Muscle of back (tissue), 13 donors: ENCODE measurements around the gene B4GALT5. TPM values are rescaled to one million over a fixed set of nuclear protein-coding genes. Genes with fewer than 3 reads are reported as not detected.
A peak's percentile ranks its signal among the peaks of the same experiment; 100 is the strongest.
"Not testable (repeated sequence)": the region's sequence is repeated elsewhere in the genome, so short reads cannot be mapped to it uniquely, and the experiment has no call there.

Experiments
- DNase-seq, 3 donors: peaks; one replicate each; pipeline versions ENCODE4 v3.0.0 to v3.0.0-alpha.2; 2013
- long read RNA-seq, 9 donors: transcript quantifications; one replicate each; lab custom pipeline, GENCODE V29; 2026
- polyA plus RNA-seq, 10 donors: library from polyadenylated mRNA; unstranded; fragments of 120-200 nt; gene quantifications; one replicate each; pipeline ENCODE4 v1.2.1, GENCODE V29; 2013; ENCODE audit not compliant: insufficient read length in 10 of 10

Gene B4GALT5, protein sequence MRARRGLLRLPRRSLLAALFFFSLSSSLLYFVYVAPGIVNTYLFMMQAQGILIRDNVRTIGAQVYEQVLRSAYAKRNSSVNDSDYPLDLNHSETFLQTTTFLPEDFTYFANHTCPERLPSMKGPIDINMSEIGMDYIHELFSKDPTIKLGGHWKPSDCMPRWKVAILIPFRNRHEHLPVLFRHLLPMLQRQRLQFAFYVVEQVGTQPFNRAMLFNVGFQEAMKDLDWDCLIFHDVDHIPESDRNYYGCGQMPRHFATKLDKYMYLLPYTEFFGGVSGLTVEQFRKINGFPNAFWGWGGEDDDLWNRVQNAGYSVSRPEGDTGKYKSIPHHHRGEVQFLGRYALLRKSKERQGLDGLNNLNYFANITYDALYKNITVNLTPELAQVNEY
- 10 to 100 TPM; 31.7 to 40.5 (median 34.7) TPM for polyA plus RNA-seq
- long read RNA-seq, donor 1, full-length matches to known transcripts = 2 of 2 reads
- long read RNA-seq, donor 1, partial matches to known transcripts = 0 of 2 reads
- long read RNA-seq, donor 1, other reads (novel, unspliced or antisense) = 0 of 2 reads
- long read RNA-seq, donor 2, full-length matches to known transcripts = 6 of 6 reads
- long read RNA-seq, donor 2, partial matches to known transcripts = 0 of 6 reads
- long read RNA-seq, donor 2, other reads (novel, unspliced or antisense) = 0 of 6 reads
- long read RNA-seq, donor 3 = 0 reads
- long read RNA-seq, donor 4, full-length matches to known transcripts = 6 of 6 reads
- long read RNA-seq, donor 4, partial matches to known transcripts = 0 of 6 reads
- long read RNA-seq, donor 4, other reads (novel, unspliced or antisense) = 0 of 6 reads
- long read RNA-seq, donor 5, full-length matches to known transcripts = 4 of 10 reads
- long read RNA-seq, donor 5, partial matches to known transcripts = 6 of 10 reads
- long read RNA-seq, donor 5, other reads (novel, unspliced or antisense) = 0 of 10 reads
- long read RNA-seq, donor 6, full-length matches to known transcripts = 1 of 1 reads
- long read RNA-seq, donor 6, partial matches to known transcripts = 0 of 1 reads
- long read RNA-seq, donor 6, other reads (novel, unspliced or antisense) = 0 of 1 reads
- long read RNA-seq, donor 7, full-length matches to known transcripts = 4 of 4 reads
- long read RNA-seq, donor 7, partial matches to known transcripts = 0 of 4 reads
- long read RNA-seq, donor 7, other reads (novel, unspliced or antisense) = 0 of 4 reads
- long read RNA-seq, donor 8, full-length matches to known transcripts = 3 of 3 reads
- long read RNA-seq, donor 8, partial matches to known transcripts = 0 of 3 reads
- long read RNA-seq, donor 8, other reads (novel, unspliced or antisense) = 0 of 3 reads
- long read RNA-seq, donor 9, full-length matches to known transcripts = 1 of 1 reads
- long read RNA-seq, donor 9, partial matches to known transcripts = 0 of 1 reads
- long read RNA-seq, donor 9, other reads (novel, unspliced or antisense) = 0 of 1 reads

DNA sequence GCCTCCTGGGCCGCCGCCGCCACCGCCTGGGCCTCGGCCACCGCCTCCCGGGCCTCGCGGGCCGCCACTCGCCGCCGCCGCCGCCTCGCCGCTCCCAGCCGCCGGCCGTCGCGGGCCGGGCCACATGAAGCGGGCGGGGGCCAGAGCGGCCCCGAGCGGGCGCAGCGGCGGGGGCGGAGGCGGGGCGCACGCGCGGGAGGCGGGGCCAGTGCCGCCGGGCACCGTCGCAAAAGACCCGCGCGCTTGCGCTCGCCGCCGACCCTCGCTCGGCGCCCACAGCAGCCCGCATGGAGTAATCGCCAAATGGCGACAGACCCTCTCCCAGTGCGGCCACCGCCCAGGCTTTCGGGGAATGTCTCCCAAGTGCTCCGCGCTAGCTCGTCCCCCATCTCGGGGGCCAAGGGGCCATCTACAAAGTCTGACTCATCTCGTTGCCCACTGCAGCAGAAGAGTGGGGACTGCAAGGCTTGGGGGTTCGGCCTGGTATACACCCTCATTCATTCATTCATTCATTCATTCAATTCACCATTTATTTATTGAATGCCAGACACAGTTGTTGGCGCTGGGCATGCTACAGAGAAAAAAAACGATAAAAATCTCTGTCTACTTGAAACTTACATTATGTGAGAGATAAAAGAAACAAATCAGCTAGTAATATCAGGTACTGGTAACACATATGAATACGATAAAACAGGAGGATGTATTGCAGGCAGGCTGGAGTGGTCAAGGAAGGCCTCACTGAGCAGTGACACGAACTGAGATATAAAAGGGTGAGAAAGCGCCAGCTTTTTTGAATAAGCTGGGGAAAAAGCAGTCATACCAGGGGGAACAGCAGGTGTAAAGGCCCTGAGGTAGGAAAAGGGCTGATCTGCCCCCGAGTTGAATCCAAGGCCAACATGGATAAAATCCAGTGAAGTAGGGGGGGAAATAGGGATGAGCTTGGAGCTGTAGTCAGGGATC lies at the start of gene B4GALT5:
Gene B4GALT5 (minus strand): TSS at position 126 of the 960 bp plus-strand sequence. CDS start 188 bp downstream, outside the sequence.
- DNase-seq = peak; percentile 82 to 92 (median 87)

DNA sequence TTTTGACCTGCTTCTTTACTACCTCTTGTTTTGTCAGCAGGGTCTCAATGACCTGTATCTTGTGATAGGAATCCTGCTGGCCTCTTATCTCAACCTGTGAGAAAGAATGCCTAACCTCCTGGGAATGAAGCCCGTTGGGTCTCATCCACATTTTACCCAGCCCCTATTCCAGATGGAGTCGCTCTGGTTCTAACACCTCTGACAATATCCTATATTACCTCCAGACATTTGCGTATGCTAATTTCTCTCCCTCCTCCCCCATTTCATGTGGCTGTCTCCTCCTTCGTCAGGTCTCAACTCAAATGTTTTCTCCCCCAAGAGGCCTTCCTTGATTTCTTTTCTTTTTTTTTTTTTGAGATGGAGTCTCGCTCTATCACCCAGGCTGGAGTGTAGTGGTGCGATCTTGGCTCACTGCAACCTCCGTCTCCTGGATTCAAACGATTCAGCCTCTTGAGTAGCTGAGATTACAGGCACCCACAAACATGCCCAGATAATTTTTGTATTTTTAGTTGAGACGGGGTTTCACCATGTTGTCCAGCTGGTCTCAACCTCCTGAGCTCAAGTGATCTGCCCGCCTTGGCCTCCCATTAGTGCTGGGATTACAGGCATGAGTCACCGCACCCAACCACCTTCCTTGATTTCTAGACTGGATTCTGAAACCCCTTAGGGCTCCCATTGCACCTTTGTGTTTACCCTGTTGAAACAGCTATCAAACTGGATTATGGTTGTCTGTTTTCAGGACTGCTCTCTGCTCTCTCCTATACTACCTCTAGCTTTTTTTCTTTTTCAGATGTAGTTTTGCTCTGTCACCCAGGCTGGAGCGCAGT lies 49.5 kb upstream of the B4GALT5 start:
- no peak for DNase-seq

DNA sequence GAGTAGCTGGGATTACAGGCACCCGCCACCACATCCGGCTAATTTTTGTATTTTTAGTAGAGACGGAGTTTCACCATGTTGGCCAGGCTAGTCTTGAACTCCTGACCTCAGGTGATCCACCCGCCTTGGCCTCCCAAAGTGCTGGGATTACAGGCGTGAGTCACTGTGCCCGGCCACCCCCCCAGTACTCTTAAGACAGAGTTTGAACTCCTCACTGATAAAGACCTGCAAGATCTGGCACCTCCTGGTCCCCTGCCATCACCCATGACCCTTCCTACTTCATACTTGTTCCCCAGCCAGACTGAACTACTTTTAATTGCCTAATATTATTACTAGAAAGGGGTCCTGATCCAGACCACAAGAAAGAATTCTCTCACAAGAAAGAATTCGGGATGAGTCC lies 48.2 kb upstream of the B4GALT5 start:
- DNase-seq = not testable (repeated sequence)

DNA sequence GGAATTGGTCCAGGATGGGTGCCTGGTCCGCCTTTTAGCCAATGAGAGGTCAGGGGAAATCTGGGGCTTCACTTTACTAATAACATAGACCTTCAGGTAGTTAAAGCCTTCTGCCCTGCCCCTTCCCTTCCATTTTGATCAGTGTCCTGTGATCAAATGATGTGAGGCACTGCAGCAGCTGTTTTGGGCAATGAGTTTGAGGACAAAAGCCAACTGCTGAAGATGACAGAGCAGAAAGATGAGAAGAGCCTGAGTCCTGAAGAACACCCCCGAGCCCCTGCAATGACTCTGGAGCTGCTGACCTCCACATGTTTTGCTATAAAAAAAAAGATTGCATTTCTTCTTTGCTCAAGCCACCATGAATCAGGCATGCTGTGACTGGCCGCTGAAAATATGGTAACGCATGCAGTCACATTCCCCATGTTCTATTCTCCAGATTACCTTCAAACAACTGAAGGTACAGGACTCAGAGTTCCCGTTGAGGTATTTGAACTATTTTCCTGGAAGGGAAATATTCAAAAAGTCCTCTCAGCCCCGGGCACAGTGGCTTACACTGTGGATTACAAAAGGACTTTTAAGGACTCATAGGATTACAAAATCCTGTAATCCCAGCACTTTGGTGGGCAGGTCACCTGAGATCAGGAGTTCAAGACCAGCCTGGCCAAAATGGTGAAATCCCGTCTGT lies 45.7 kb upstream of the B4GALT5 start:
- no peak for DNase-seq

DNA sequence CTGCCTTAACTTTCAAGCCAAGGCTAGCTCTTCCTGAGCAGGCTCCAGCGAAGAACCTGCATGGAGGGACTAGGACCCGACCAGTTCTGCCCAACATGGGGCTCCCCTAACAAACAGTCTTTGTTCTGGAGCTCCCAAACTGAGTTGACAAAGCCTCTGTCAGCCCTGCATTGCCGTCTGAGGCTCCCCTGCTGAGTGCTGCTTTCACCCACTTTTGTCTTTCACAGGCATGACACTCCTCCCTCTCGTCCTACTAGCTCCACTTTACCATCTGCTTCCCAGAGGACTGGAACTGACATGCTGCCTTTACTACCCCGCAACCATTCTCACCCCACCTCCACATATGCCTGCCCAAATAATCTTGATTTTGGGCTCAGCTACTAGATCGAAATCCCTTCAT lies 45.1 kb upstream of the B4GALT5 start:
- no peak for DNase-seq

DNA sequence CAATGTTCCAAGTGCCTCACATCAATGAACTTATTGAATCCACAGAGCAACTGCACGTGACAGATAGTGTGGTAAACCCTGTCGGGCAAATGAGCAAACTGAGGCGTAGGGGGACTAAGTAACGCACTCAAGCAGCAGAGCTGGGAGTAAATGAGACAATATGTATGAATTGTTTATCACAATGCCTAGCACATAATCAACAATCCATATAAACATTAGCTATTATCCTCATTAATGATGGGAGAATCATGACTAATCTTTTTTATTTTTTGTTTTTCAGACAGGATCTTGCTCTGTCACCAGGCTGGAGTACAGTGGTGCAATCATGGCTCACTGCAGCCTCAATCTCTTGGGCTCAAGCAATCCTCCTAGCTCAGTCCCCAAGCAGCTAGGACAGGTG lies 43.9 kb upstream of the B4GALT5 start:
- DNase-seq = no peak

DNA sequence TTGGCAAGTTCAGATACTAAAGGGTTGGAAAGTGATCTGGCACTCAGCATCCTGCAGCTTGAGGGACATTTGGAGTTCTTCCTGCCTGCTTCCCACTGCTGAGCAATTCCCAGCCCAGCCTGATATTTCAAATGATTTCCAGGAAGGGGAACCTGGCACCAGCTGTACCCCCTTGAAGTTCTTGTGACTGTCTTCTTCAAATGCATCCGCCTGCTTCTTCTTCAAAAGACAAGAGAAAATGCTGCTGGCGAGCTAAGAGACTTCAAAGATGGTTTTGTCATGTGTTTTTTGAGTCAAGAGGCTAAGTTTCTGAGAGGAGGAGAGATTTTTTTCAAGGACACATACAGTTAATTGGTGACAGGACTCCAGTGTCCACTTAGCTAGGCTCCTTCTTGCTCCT lies 42.6 kb upstream of the B4GALT5 start:
- no peak for DNase-seq

DNA sequence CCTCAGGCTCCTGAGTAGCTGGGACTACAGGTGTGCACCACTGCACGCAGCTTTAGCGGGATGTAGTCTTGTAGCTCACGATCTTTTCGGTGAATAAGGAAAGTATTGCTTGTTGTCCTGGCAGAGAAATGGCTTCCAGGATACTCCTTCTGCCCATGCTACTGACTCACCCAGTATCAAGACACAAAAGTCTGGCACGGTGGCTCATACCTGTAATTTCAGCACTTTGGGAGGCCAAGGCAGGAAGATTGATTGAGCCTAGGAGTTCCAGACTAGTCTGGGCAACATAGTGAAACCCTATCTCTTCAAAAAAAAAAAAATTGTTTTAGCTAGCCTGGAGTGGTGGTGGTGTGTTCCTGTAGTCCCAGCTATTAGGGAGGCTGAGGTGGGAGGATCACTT lies 40.9 kb upstream of the B4GALT5 start:
- no peak for DNase-seq

DNA sequence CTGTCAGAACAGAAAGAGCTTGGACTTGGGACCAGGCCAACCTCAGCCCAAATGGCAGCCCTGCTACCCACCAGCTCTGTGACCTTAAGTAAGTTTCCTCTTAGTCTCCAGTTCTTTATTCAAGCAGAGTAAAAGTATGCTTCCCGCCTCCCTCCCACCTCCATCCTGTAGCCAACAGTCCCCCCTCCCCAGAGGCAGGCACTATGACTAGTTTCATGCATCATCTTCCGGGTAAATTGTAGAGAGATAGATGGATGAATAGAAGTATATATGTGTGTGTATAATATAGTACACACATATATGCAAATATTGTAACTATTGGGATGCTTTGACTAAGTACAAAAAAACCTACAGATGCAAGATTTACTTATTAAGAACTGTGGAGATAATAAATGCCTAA lies 39.5 kb upstream of the B4GALT5 start:
- peak in 1 of 3 donors; percentile 32 for DNase-seq

DNA sequence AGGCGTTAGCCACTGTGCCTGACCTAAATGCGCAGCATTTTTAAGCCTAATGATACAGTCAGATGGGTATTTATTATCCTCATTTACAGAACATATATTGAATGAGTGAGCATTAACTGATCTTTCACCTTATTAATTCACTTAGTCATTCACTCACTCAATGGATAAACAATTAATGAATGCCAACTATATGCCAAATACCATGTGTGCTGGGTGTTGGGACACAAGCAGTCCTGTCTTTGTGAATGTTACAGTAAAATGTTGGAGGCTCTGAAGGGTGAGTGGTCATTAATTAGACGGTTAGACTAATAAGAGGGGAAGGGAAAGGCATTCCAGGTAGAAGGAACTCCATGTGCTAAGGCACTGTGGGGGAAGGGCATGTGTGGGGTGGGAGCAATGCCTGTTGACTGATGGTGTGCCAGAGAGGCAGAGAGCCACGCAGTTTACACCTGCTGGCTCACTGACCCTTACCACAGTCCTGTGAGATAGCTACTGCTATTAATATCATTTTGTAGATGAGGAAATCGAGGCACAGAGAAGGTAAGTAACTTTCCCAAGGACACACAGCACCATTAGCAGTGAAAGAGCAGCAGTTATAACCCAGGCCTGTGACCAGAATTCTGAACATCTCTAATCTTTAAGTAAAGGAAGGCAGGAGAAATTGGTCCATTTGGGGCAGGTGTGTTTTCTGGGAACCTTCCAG lies 38.7 kb upstream of the B4GALT5 start:
- DNase-seq = no peak

DNA sequence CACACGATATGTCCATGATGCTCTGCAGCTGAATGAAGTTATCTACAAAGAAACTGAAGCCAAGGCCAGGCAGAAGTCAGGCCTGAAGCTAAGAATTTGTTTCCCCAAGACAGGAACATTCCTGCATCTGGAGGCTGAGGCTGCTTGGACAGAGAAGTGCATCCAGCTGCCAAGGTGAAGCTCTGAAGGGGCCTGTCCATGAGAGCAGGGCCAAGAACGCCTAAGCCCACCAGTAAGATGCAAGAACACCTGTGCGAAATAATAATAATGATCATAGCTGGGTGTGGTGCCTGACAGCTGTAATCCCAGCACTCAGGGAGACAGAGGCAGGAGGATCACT lies 37.7 kb upstream of the B4GALT5 start:
- DNase-seq = peak in 2 of 3 donors; percentile 62 to 81

DNA sequence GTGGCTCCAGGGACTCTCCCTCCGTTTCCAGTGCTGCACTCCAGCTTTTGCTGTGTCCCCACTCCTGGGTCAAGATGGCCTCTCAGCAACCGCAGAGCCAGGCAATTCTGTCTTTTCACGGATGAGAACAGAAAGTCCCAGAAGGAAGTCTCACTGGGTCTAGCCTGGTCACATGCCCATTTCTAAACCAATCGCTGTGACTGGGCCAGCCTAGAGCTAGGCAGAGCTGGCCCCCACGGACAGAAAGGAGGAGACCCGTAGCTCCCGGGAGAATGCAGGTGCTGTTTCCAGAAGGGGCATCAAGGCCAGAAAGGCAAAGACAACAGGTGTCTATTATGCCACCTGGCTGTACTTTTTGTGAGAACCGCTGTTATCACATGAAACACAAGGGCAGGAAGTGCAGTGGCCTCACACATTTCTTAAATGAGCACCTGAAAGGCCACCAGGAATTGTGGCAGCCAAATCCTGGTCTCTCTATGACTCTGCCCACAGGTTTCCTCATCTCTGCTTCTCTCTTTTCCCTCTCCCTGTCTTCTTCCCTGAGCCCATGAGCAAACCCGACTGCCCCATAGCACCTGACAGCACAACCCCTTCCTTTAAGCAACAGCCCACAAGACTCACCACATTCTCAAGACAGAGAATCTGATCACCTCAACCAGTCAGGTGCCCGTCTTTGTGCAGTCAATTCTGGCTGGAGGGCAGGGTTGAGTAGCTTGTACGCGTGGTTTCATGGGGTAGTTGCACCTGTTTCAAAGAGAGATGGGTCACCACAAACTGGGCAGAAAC lies 37.1 kb upstream of the B4GALT5 start:
- peak in 1 of 3 donors; percentile 47 for DNase-seq

DNA sequence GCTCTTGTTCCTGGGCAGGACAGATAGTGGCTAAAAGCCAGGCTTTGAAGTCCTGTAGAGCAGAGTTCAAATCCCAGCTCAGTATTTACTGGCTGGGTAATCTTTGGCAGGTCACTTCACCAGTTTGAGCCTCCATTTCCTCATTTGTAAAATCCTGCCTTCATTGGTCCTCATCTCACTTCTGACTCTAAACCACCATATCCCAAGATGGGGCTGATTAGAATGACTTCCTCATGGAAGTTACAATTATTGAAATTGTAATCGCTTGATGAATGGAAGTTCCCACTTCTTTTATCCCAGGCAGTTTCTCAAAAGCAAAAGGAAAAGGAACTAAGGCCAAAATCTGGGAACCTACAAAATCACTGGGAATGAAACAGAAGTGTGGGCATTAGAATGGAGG lies 35.9 kb upstream of the B4GALT5 start:
- no peak for DNase-seq

DNA sequence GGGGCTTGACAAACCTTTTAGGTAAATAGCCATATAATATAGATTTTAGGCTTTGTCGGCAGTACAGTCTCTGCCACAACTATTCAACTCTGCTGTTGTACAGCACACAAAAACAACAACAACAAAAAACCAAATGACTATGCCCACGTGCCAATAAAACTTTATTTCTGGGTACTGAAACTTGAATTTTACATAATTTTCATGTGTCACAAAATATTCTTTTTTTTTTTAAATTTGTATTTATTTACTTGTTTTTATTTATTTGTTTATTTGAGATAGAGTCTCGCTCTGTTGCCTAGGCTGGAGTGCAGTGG lies 34.8 kb upstream of the B4GALT5 start:
- no peak for DNase-seq

DNA sequence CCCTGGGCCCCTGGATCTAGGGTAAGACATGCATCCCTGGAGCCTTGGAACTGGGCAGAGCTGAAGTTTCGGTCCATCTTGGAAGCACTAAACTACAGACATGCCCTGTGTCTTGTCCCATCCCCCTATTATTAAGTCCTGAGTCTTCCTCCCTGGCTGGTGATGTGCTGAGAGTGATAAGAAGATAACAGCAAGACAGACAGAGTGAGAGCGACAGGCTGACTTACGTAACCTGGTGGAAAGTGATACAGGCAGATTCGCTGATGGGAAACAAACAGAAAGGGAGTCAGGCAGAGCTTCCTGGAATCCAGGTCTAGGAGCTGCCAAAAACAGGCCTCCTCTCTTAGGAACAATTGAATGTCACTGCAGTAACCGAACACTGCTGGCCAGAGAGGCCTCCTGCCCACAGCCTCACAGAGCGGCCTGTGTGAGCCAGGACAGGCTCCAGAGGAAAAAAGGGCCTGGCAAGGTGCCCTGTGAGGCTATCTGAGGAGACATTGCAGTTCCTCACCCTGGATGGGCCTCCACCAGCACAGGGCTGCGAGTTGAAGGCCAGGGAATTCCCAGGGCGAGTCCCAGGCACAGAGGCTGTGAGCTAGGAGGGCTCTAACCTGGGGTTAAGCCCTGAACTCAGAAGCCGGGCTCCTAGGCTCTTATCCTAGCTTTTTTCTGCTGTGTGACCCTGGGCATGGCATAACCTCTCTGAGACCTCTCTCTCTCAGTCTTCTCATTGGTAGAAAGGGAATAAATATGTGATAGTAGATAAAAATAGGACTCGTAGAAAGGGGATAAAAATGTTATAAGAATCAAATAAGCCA lies 34.2 kb upstream of the B4GALT5 start:
- DNase-seq = peak; percentile 61 to 91 (median 84)

DNA sequence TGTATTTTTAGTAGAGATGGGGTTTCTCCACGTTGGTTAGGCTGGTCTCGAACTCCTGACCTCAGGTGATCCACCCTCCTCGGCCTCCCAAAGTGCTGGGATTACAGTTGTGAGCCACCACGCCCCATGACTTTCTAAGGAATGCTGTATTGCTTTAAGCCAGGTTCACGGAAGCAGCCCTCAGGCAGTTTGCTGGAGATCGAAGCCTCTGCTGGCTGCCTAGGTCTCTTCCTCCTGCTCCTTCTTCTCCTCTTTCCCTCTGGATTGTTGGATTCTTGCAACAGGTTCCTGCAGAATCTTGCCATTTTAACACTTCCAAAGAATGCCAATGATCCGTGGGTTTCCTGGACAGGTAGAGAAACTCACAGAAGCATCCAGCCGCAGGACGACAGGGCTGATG lies 29.3 kb upstream of the B4GALT5 start:
- DNase-seq = no peak

DNA sequence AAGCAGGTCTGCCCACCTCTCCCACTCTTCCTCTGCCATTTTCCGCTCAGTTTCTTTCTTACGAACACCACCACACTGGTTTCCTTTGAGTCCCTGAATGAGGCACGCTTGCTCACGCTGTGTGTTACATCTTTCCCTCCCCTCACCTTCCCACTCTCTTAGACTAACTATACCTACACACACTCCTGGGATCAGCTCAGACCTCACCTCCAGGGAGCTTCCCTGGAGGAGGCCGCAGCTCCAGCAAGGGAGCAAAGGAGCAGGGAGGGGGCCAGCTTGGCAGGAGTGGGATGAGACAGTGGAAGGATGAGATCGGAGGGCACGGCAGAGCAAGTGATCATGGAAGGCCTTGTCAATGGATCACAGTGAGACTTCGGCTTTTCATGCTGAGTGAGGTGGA lies 28.3 kb upstream of the B4GALT5 start:
- no peak for DNase-seq
